HG03342 (cell line): ENCODE results near the gene SNED1.
A peak's percentile ranks its signal among the peaks of the same experiment; 100 is the strongest.
"Not testable (repeated sequence)": the region's sequence is repeated elsewhere in the genome, so short reads cannot be mapped to it uniquely, and the experiment has no call there.

ENCODE experiments used
- ATAC-seq: cut with Tn5 transposase; IDR thresholded peaks from one replicate; pipeline ENCODE4 v1.9.1; 2021; ENCODE audit warnings: mild to moderate bottlenecking, moderate library complexity; ENCODE audit not compliant: unreplicated experiment

The SNED1 gene

GRCh38 chr2:241081643-241082340 is 83.4 kb downstream of the SNED1 start:
- ATAC-seq = no peak

- ATAC-seq = no peak
These were observed 84.1 kb downstream of the SNED1 start for GRCh38 chr2:241082341-241083090.

- ATAC-seq = no peak
These were observed 84.6 kb downstream of the SNED1 start for GRCh38 chr2:241083091-241083415.

GRCh38 chr2:241084856-241085444 is 86.5 kb downstream of the SNED1 start:
- ATAC-seq = no peak

GRCh38 chr2:241087420-241088268 is 89.2 kb downstream of the SNED1 start:
- ATAC-seq = no peak

- no peak for ATAC-seq
These were observed 90.0 kb downstream of the SNED1 start for GRCh38 chr2:241088376-241088775.

- no peak for ATAC-seq
These were observed 90.6 kb downstream of the SNED1 start for GRCh38 chr2:241088791-241089732.

GRCh38 chr2:241091201-241091600 is 92.8 kb downstream of the SNED1 start:
- no peak for ATAC-seq

GRCh38 chr2:241091734-241092445 is 93.5 kb downstream of the SNED1 start:
- no peak for ATAC-seq

GRCh38 chr2:241092677-241093076 is 94.3 kb downstream of the SNED1 start:
- ATAC-seq = no peak

GRCh38 chr2:241093133-241093781 is 94.8 kb downstream of the SNED1 start:
- not testable (repeated sequence) for ATAC-seq

- ATAC-seq = no peak
These were observed 95.8 kb downstream of the SNED1 start for GRCh38 chr2:241094172-241094571.

- no peak for ATAC-seq
These were observed 96.6 kb downstream of the SNED1 start for GRCh38 chr2:241094924-241095420.

GRCh38 chr2:241095594-241096290 is 97.3 kb downstream of the SNED1 start:
- no peak for ATAC-seq

- ATAC-seq = peak; percentile 42
These were observed 98.6 kb downstream of the SNED1 start for GRCh38 chr2:241096979-241097378.

- no peak for ATAC-seq
These were observed 100.8 kb downstream of the SNED1 start for GRCh38 chr2:241099246-241099645.

- ATAC-seq = peak; percentile 83
These were observed 103.9 kb downstream of the SNED1 start, which contains the start of gene MTERF4 for GRCh38 chr2:241102239-241102803. Gene MTERF4, minus strand, starts transcription at chr2:241102287. Its CDS starts 14 bp downstream, at chr2:241102273.

- ATAC-seq = no peak
These were observed 104.8 kb downstream of the SNED1 start for GRCh38 chr2:241103176-241103595.
